HK-2 (cell line): ENCODE results near the gene TAF1A.
A peak's percentile ranks its signal among the peaks of the same experiment; 100 is the strongest.
"Not testable (repeated sequence)": the region's sequence is repeated elsewhere in the genome, so short reads cannot be mapped to it uniquely, and the experiment has no call there.

Experiments
- DNase-seq: peaks from one replicate; pipeline ENCODE4 v3.0.0-alpha.2; 2018; ENCODE audit not compliant: unreplicated experiment

The TAF1A gene

DNA sequence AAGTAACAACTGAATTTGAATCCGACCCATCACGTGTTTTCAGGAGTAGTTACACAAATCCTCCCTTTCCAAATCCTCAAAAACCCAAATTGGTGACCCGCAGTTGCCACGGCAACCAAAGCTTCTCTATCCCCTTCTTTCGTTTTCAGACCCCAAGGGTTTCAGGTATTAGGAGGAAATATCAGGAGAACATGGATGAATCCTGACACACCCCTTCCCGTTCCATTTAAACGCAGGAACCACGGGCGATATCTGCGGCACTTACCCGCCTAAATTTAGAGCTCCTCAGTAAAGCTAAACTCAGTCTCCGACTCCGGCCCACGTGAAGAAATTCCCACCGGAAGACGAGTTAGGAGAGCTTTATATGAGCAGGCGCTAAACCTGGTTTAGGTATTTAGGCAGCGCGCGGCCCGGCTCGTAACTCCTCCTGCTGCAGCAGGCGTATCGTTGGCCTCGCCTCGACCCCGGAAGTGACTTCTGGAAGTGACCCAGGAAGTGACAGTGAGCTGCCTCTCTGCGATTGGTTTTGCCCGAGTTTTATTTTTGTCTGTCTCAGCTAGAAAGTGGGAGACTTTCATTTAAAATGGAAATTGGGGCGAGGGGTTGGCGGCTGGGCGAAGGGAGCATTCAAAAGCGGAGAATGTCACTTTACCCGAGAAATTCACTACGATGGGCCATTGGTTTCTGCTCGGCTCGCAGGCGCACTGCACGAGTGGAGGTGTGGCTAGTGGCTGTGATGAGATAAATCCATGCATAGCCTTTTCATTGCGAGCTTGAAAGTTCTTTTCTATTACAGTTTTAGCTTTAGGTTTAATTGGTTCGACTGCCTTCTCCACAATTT lies at the start of gene TAF1A:
TSS of gene TAF1A (minus strand) at position 472 of the 841 bp plus-strand sequence.
- peak; percentile 92 for DNase-seq

DNA sequence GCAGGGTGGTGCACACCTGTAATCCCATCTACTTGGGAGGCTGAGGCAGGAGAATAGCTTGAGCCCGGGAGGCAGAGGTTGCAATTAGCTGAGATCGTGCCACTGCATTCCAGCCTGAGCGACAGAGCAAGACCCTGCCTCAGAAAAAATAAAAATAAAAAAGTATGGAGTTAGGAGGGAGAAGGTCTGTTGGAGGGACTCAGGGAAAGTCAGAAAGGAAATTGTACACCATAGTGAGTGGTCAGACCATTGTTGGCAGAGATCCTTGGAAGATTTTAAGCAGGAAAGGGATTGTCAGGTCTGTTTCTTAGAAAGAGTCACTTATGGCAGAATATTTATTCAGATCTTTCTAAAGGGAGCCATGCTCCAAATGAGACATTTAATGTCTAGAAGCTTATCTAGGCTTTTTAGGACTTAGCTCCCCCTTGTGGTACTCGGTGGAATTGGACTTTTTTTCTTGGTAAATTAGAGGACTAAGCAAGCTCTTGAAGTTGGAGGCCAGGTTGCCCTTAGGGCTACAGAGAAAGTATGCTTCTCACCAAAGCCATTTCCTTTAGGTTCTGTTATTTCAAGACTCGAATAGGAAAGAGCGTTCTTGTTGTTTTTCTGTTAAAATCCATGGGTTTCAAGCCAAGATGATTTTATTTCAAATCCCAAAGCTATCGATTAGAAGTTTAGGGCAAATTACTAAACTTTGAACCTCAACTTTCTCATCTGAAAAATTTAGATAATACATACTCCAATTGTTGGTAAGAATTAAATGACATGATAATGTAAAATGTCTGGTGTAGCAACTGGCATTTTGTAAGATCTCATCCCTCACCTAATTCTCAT lies 44.7 kb upstream of the TAF1A start:
- peak; percentile 53 for DNase-seq

DNA sequence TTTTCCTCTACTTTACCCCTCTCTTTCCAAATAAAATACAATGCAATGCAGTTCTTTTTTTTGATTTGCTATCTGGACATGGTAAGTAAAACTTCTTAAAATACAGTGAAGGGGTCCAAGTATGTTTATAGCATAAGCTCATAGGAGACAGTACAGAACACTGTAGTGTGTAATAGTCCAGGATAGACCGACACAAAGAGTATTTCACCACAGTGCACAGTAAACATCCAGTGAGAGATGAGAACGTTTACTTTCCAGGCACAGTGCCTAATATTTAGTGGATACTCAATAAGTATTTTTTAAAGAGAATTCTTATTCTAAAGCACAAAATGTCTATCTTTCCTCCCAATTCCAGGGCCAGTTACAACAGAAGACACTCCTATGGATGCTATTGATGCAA lies 43.0 kb upstream of the TAF1A start:
- DNase-seq, result no peak

DNA sequence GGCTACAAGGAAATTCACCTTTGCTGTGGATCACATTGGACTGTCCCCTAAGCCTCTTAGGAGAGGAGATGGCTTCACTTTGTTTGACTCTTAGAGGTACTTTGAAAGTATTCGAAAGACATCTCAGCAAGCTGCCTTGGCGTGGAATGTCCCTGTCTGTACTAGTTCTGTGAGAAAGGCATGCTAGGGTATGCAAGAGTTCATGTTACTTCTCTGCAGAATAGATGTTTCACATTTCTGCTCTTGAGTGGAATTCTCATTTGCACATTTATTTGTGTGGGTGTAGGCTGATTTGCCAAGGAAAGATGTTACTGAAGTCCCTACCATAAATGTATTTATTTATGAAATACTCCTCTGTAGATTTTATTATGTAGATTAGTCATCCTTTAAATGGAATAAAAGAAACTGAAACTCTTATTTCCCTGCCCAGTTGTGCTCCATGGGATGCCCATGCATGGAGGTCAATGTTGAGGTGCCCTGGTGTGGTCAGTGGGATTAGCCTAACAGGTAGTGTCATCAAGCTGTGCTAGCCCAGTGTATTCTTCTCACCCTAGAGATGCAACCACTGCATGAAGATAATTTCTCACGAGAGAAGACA lies 42.0 kb upstream of the TAF1A start:
- no peak for DNase-seq

DNA sequence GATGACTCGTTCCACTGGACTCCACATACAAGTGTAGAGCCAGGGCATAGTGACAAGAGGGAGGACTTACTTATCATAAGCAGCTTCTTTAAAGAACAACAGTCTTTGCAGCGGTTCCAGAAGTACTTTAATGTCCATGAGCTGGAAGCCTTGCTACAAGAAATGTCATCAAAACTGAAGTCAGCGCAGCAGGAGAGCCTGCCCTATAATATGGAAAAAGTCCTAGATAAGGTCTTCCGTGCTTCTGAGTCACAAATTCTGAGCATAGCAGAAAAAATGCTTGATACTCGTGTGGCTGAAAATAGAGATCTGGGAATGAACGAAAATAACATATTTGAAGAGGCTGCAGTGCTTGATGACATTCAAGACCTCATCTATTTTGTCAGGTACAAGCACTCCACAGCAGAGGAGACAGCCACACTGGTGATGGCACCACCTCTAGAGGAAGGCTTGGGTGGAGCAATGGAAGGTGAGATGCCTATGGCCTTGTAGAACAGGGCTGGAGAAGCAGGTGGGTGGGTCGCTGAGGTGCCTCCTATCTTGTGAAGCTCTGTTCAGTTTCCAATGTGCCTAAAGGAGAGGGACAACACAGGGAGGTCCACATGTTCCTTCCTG lies 40.3 kb upstream of the TAF1A start:
- no peak for DNase-seq

DNA sequence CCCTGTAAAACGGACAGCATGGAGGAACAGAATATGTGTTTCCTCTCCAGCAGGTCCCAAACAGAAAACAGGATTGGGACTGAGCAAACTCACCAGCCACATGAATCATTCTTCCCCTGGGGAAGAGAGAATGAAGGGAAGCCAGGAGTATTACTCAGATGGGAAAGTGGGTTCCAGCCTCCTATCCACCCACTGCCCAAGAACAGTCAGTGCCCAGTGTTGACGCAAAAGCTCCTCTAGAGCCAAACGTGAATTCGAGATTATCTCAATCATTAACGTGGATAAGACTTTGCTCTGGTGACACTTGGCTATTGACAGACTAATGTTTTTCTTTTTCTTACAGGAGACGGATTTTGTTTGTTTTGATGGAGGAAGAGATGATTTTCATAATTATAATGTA lies 37.5 kb upstream of the TAF1A start:
- DNase-seq, result no peak

DNA sequence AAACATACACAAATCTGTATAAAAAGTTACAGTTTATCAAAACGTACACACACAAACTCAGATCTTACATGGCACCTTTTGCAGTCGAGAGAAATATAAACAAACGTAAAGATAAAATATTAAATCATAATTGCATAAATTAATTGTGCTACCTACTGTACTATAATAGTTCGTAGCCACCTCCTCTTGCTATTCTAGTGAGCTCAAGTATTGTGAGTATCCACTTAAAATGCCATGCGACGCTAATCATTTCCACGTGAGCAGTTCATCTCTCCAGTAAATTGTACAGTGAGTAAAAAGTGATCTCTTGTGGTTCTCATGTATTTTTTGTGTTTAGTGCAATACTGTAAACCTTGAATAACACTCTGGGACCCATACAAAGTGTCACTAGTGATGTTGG lies 34.5 kb upstream of the TAF1A start:
- no peak for DNase-seq

DNA sequence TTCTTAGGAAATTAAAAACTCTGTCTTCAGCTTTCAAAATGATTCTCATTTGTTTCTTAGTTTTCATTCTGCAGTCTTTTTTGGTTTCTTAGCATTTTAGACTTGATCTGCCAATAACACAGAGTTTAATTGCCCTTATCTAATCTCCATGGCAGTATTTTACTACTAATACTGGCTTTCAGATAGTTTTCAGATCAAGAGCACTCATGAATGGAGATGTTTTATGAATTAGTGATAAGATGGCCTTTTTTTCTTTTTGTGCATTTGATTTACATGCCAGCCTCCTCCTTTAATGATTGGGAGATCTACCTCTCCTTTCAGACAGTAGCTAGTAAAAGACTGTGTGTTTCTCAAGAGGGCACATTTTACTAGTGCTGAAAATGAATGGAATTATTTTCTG lies 33.7 kb upstream of the TAF1A start:
- no peak for DNase-seq

DNA sequence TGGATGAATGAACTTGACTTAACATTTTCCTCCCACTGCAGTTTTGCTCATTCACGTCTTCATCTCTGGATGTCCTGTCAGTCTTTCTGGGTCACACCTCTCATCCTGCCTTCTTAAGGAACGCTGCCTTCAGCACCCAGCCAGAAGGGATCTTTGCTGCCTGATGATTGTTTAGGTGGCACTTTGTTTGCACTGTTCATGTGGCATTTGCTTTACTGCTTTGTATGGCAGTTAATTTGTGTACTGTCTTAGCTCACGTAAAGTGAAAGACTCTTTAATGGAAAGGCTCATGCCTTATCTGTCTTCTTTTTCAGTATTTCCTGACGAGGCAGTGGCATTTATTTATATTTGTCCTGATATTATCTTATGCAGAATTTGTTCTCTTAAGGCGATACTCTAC lies 33.0 kb upstream of the TAF1A start:
- DNase-seq, result no peak

DNA sequence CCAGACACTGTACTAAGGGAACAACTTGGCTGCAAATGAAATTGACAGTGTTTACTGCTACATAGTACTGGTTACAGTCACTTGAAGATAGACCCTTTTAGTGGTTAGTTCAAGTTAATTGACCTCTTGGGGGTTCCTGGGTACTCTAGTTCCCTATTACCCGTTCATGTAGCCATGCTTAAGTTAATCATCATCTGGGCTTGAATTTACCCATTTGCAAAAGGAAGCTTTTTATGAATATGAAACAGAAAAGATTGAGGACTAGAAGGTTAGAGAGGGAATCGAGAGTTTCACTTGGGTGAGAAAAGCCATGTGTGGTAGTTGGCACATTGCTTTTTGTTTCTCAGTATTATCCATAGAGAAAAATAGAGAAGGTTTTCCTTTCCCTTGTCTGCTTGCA lies 30.8 kb upstream of the TAF1A start:
- DNase-seq, result no peak

DNA sequence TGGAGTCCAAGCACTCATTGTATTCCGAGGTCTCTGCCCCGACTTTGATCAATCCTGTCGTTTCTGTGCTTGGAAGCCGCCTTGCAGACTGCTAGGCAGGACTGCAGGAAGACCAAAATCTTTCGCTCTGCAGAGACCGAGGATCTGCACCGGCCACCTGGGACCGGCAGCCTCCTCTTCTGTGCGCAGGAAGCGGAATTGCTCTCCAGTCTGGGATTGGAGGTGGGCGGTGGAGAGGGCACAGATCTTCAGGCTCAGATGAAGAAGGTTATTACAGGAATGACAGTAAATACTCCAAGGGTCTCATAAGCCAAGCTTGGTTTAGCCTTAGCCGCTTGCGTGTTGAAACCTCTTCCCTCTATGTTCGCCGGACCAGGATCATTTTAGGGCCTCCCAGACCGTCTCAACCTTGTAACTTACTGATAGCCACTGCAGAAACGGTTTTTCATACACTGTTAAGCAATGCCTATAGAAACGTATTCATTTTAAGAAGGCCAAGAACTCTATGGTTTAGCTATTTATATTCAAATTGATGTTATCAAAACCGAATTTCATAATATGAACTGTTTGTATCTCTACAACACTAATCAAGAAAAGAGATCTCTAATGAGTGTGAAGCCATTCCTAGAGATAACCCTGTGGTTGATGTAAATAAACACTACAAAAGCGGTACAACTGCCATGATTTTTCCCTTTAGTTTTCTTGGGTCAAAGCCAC lies 29.3 kb upstream of the TAF1A start:
- peak; percentile 43 for DNase-seq

DNA sequence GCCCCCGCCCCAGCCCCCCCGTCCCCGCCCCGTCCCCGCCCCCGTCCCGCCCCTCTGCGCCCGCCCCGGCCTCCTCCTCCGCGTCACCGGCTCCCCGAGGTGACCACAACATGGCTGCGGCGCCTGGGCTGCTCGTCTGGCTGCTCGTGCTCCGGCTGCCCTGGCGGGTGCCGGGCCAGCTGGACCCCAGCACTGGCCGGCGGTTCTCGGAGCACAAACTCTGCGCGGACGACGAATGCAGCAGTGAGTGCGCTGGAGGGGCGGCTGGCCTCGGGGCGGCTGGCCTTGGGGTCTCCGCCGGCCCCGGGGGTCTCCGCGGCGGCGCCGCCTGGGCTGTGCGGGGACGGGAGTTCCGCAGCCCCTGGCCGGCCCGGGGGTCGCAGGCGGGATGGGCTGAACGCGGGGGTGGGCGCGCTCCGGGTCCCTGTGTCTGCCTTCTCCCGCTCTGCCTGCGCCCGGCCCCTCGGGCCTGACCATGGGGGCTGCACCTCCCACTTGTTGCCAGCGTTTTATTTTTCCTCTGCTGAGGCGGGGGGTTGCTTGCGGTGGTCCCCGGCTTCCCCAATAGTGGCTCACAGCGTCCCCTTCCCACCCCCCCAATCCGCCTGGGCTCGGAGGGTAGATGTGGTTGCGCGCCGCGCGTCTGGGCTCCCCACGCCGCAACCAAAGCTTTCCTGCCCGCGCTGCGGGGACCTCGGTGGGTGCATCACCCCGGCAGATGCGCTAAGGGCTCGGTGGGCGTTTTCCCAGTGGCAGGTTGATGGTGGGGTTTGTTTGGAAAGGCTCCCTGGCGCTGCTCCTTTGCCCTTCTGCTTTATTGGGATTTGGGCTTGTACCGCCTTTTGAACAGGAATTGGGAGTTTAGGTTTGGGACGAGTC lies 28.5 kb upstream of the TAF1A start, which contains the start of gene MIA3:
TSS of gene MIA3 (plus strand) at position 97 of the 879 bp plus-strand sequence. CDS start at position 111, 14 bp downstream.
- peak; percentile 38 for DNase-seq

DNA sequence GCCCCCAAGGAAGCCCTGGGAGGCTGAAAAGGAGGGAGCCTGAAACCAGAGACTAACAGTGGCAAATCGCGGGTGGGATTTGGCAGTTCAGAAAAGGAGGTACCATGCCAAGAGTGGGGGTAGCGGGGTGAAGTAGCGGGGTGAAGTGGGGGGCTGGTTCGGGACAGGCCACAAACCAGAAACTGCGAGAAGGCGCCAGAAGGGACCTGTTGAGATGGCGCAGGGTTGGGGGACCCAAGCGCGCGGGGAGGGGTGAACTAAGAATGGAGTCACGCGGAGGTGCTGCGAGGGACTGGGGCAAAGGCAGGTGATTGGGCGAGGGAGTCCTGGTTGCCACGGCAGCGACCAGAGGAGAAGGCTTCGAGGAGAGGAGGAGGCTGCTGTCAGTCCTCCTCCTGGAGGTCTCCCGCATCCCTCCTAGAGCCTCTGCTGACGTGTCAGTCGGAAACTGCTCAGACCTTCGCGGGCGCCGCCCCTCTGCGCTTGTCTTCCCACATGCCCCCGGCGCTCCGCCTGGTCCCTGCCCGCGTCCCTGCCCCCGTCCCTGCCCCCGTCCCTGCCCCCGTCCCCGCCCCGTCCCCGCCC lies 27.7 kb upstream of the TAF1A start:
- peak; percentile 91 for DNase-seq

DNA sequence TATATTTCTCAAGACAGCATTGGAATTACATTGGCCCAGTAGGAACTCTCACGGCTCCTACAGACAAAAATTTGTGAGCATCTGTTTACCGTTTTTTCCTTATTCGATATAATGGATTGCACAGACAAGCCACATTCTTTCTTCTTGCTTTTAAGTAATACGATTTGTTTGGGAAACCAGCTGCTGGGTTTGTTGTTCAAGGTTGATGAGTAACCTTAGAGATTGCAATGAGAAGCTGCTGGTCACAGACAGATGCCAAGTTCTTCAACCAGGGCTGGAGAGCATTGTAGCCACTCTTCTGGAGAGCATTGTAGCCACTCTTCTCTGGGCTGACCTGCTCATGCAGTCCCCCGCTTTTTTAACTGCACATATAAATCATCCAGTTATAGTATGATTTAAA lies 26.8 kb upstream of the TAF1A start:
- DNase-seq, result no peak

DNA sequence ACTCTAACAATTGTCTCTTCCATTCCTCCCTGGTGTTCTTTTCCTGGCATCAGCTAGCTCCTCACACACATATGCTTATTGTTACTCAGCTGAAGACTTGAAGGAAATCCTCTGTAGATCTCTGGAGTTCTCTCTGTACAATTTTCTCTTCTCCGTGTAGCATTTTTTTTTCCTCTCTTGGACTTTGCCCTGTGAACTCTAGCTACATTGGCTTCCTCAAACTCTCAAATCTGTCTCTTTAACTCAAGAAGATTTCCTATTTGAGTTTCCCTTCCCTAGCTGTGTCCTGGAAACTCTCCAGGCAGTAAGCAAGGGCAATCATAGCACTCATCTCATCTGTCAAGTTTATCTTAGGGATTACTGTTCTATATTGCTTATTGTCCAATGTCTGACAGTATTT lies 23.9 kb upstream of the TAF1A start:
- no peak for DNase-seq

DNA sequence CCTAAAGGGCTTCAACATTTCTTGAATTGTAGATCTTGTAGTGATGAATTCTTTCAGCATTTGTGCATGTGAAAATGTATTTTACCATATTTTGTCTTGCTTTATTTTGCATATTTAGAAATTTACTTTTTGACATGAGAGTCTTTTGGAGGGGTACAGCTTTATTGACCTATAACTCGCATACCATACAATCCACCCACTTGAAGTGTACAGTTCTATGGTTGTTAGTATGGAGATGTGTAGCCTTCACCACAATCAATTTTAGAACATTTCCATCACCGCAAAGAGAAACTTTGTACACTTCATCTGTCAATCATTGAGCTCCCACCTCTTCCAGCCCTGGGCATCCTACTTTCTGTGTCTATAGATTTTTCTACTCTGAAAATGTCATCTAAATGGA lies 21.0 kb upstream of the TAF1A start:
- no peak for DNase-seq

DNA sequence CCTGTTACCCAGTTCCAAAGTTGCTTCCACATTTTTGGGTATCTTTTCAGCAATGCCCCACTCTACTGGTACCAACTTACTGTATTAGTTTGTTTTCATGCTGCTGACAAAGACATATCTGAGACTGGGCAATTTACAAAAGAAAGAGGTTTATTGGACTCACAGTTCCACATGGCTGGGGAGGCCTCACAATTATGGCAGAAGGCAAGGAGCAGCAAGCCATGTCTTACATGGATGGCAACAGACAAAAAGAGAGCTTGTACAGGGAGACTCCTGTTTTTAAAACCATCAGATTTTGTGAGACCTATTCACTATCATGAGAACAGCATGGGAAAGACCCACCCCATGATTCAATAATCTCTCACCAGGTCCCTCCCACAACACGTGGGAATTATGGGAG lies 19.4 kb upstream of the TAF1A start:
- DNase-seq, result not testable (repeated sequence)

DNA sequence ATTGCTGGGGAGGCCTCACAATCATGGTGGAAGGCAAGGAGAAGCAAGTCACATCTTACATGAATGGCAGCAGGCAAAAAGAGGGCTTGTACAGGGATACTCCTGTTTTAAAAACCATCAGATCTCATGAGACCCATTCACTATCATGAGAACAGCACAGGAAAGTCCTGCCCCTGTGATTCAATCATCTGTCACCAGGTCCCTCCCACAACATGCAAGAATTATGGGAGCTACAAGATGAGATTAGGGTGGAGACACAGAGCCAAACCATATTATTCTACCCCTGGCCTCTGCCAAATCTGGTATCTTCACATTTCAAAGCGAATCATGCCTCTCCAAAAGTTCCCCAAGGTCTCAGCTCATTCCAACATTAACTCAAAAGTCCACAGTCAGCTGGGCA lies 17.0 kb upstream of the TAF1A start:
- no peak for DNase-seq

DNA sequence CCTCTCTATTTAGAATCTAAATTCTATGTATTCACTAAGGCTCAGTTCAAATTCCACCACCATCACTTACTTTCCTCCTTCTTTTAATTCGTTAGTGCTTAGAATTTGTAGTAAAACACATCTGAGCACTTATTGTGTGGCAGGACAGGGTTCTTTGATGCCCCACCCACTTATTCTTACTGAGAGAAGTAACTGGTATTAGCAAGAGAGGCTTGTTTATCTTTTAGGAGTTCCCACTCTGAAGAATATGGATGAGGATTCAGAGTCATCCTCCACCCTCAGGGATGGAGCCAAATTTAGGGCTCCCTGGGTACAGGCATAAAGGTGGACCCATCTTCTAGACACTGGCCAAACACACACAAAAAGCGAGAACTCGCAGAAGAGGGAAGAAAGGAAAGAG lies 11.5 kb upstream of the TAF1A start:
- no peak for DNase-seq

DNA sequence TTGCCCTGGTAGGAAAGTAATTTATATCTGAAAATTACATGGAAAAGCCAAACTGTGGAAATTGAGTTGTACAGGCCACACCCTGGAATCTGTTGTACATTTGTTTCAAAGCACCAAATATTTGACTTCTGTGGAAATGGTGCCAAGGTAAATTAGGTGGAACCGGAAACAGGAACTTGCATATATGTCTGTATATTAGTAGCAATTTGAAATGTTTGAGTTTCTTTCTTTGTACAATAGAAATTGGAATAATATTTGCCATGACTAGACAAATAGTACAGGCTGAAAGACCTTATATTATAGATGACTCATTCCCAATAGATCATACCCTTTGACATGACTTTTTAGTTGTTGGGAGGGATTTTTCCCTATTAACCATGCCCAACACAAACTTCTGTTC lies 10.5 kb upstream of the TAF1A start:
- DNase-seq, result no peak
